ENCODE measurements around the gene PUS10. TPM values are rescaled to one million over a fixed set of nuclear protein-coding genes. Genes with fewer than 3 reads are reported as not detected.

PUS10 gene
- total and polyA plus RNA-seq, 2 of the 8 experiments (the other 6 are each of a cell fraction or from before 2014, with no cell fraction given), result 1.3 to 3.1 TPM

DNA sequence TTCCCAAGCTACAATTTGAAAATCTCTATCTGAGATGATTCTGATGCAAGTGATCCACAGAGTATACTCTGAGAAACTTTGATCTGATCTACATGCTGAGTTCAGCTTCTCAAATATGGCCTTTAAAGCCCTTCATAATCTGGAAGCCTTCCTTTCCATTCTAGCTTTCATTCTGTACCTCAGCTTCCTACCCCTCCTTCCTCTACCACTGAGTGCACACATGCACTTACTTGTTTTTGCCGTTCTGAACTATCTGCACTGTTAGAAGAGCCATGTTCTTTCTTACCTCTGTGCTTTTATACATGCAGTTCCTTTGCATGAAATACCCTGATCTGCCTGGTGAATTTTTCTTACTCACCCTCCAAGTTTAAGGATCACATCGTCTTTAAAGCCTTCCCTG is 111.7 kb downstream of the PUS10 start:
- no peak overlapping the region for H3K27ac ChIP-seq (ENCODE audit: low read depth, low read length)
- no peak overlapping the region for H3K4ac ChIP-seq (replicated peaks; ENCODE audit: insufficient read length, low read depth, low read length)
- CTCF ChIA-PET (ENCODE audit: partially characterized antibody), result no interaction called here
- DNase-seq (ENCODE audit: low read depth in 1 of 2, low spot score in 2 of 2), result no peak
- no peak overlapping the region for H2BK12ac ChIP-seq (ENCODE audit: low read depth, low read length)
- H3K4me3 ChIP-seq (ENCODE audit: extremely low read depth in 1 of 4, insufficient read depth in 2 of 4, low read depth in 3 of 4, low read length in 4 of 4), result no peak overlapping the region
- no peaks in the 10 kb centered on the region for H3K79me2 ChIP-seq (ENCODE audit: control insufficient read depth in 1 of 2, insufficient read depth in 2 of 2, low read length in 2 of 2)
- H3K23ac ChIP-seq (ENCODE audit: insufficient read length), result no peak overlapping the region
- no peak overlapping the region for H2BK15ac ChIP-seq (ENCODE audit: low read length)
- no peaks in the 10 kb centered on the region for H3K4me1 ChIP-seq (replicated peaks in 1 of 4; ENCODE audit: control insufficient read depth in 3 of 4, insufficient read depth in 4 of 4, low read length in 3 of 4)
- no peak overlapping the region for H3K56ac ChIP-seq (replicated peaks; ENCODE audit: insufficient read length, low read depth, low read length)
- H2AFZ ChIP-seq (ENCODE audit: low read length), result no peak overlapping the region
- H4K20me1 ChIP-seq (replicated peaks in 1 of 2; ENCODE audit: control insufficient read depth in 1 of 2, insufficient read depth in 2 of 2, low read length in 2 of 2), result no peaks in the 10 kb centered on the region
- H3K23me2 ChIP-seq (ENCODE audit: low read depth, low read length), result no peaks in the 10 kb centered on the region
- H2BK5ac ChIP-seq (ENCODE audit: low read depth, low read length), result no peak overlapping the region
- POLR2A ChIA-PET (ENCODE audit: partially characterized antibody), result no interaction called here
- no peak overlapping the region for H2BK20ac ChIP-seq (ENCODE audit: low read length)
- FAIRE-seq, result no peak
- H3K79me1 ChIP-seq (ENCODE audit: low read depth, low read length), result no peaks in the 10 kb centered on the region
- no peak overlapping the region for H4K8ac ChIP-seq (ENCODE audit: extremely low read depth, insufficient read depth, low read length)
- no peak overlapping the region for H3K4me2 ChIP-seq (ENCODE audit: insufficient read depth in 1 of 2, low read depth in 2 of 2, low read length in 2 of 2)
- 100% methylated on average over 2 of the region's 2 CpGs; no CpG with 5 or more reads in 1 of the 2 experiments for WGBS, 2 experiments (ENCODE audit: extremely low coverage in 1 of 2, insufficient coverage in 1 of 2, insufficient read length in 1 of 2, insufficient replicate concordance in 2 of 2, low coverage in 1 of 2, low lambda C conversion rate in 2 of 2, missing lambda C conversion rate in 1 of 2)
- H2BK120ac ChIP-seq (replicated peaks; ENCODE audit: low read depth, low read length), result no peak overlapping the region
- H3K14ac ChIP-seq (ENCODE audit: insufficient read length), result no peak overlapping the region
- H4K91ac ChIP-seq (replicated peaks; ENCODE audit: insufficient read length, low read length), result no peak overlapping the region
- H3K36me3 ChIP-seq (ENCODE audit: control insufficient read depth in 2 of 4, insufficient read depth in 4 of 4, low read length in 3 of 4), result no peaks in the 10 kb centered on the region
- no peak overlapping the region for H3K18ac ChIP-seq (ENCODE audit: extremely low read depth, low read length)
- H3K9me3 ChIP-seq (ENCODE audit: insufficient read depth in 2 of 2, low read depth in 1 of 2, low read length in 1 of 2), result no peaks in the 10 kb centered on the region
- H4K5ac ChIP-seq (ENCODE audit: insufficient read length, low read depth, low read length), result no peak overlapping the region
- H3K9ac ChIP-seq (replicated peaks in 1 of 4; ENCODE audit: extremely low read depth in 1 of 4, low read depth in 3 of 4, low read length in 3 of 4), result no peak overlapping the region
- no peaks in the 10 kb centered on the region for H3K27me3 ChIP-seq (replicated peaks in 1 of 4; ENCODE audit: control insufficient read depth in 3 of 4, extremely low read depth in 1 of 4, insufficient read depth in 3 of 4, low read length in 3 of 4)
- H2AK5ac ChIP-seq (ENCODE audit: low read depth, low read length), result no peak overlapping the region
- TF ChIP-seq BRCA1 (IDR thresholded peaks at IDR 0.05; ENCODE audit: low read depth, low read length) (no peak), CBX8 (IDR thresholded peaks at IDR 0.05; ENCODE audit: borderline replicate concordance, low read depth, low read length) (no peak), JUN (IDR thresholded peaks at IDR 0.05; ENCODE audit: low read depth, low read length) (no peak), MAX (IDR thresholded peaks at IDR 0.05) (no peak), SP1 (IDR thresholded peaks at IDR 0.05; ENCODE audit: low read depth, low read length) (no peak), YY1 (IDR thresholded peaks at IDR 0.05; ENCODE audit: low read depth, low read length) (no peak), SRF (IDR thresholded peaks at IDR 0.05; ENCODE audit: low read depth, low read length) (no peak), GABPA (IDR thresholded peaks at IDR 0.05; ENCODE audit: borderline replicate concordance, insufficient read depth, low read length) (no peak), ATF3 (IDR thresholded peaks at IDR 0.05; ENCODE audit: insufficient read depth, low read depth, low read length) (no peak)
